Aorta (tissue), 5 donors: ENCODE measurements around the gene ATP5PD. TPM values are rescaled to one million over a fixed set of nuclear protein-coding genes. Genes with fewer than 3 reads are reported as not detected.
A peak's percentile ranks its signal among the peaks of the same experiment; 100 is the strongest.

Experiments
- ATAC-seq: fragments of 200-7000 bp; cut with Tn5 transposase; one replicate; pipeline ENCODE4 v1.9.1; 2022; ENCODE audit warnings: moderate library complexity; ENCODE audit not compliant: low FRiP score
- DNase-seq, 2 donors: peaks; one replicate each; pipeline ENCODE4 v3.0.0-alpha.2; 2020
- H3K27ac ChIP-seq, 2 donors: one replicate each; pipeline ENCODE4 v1.5.1; 2013; ENCODE audit warnings: low read length in 2 of 2, mild to moderate bottlenecking in 2 of 2, moderate library complexity in 2 of 2, control low read depth in 1 of 2, inconsistent platforms in 1 of 2, low read depth in 1 of 2
- H3K27me3 ChIP-seq, 2 donors: one replicate each; pipeline ENCODE4 v1.6.1; 2013; ENCODE audit warnings: control low read depth in 1 of 2, low read length in 1 of 2, mild to moderate bottlenecking in 1 of 2, moderate library complexity in 1 of 2; ENCODE audit not compliant: insufficient read depth in 2 of 2, control insufficient read depth in 1 of 2
- H3K36me3 ChIP-seq, 2 donors: one replicate each; pipeline ENCODE4 v1.6.1; 2013; ENCODE audit warnings: control low read depth in 1 of 2, low read length in 1 of 2, mild to moderate bottlenecking in 1 of 2; ENCODE audit not compliant: insufficient read depth in 2 of 2, control insufficient read depth in 1 of 2
- H3K4me1 ChIP-seq, 2 donors: one replicate each; pipeline ENCODE4 v1.6.1; 2013; ENCODE audit warnings: low read length in 2 of 2, control low read depth in 1 of 2, mild to moderate bottlenecking in 1 of 2, moderate library complexity in 1 of 2; ENCODE audit not compliant: insufficient read depth in 2 of 2, control insufficient read depth in 1 of 2
- H3K4me3 ChIP-seq, 2 donors: one replicate each; pipeline ENCODE4 v1.5.1; 2013; ENCODE audit warnings: low read length in 2 of 2, control low read depth in 1 of 2, mild to moderate bottlenecking in 1 of 2
- H3K9me3 ChIP-seq: one replicate; pipeline ENCODE4 v1.6.1; 2013; ENCODE audit warnings: mild to moderate bottlenecking, low read length; ENCODE audit not compliant: control insufficient read depth
- WGBS, 2 donors: extraction: QIAGEN DNeasy Blood & Tissue Kit; methylation state at CpG; one replicate each; pipeline ENCODE4 v1.1.7; 2013; 5-methylcytosine and 5-hydroxymethylcytosine counted together
- intact Hi-C, 2 donors: fragments of 100-400 bp; cut with DNase I; formaldehyde crosslinking; loops; one replicate each; pipeline versions ENCODE4 v1.14.2 to v1.15.0; 2022
- polyA plus RNA-seq, 2 donors: library from polyadenylated mRNA; stranded (reverse); fragments of 200-250 nt; gene quantifications; one replicate each; pipeline ENCODE4 v1.2.3, GENCODE V29; 2013
- total RNA-seq, 2 donors: library from RNA; stranded (reverse); fragmentation: NEBNext Ultra II Directional; extraction: Animal tissue kit (Norgen Biotek cat#: 25700); gene quantifications; one replicate each; pipeline ENCODE4 v1.2.1, GENCODE V29; 2021
- donor health status: healthy with polysubstance abuse.
- donor health status: Bipolar disorder and iron deficiency.
- donor health status: DM: no; HTN: no; CAD: no.
- donor health status: DM: no; HTN: no; CAD: no.
- donor health status: DM: yes; HTN: yes; CAD: no.

The ATP5PD gene
- total and polyA plus RNA-seq, 4 donors, result 136 to 520 (median 249) TPM

DNA sequence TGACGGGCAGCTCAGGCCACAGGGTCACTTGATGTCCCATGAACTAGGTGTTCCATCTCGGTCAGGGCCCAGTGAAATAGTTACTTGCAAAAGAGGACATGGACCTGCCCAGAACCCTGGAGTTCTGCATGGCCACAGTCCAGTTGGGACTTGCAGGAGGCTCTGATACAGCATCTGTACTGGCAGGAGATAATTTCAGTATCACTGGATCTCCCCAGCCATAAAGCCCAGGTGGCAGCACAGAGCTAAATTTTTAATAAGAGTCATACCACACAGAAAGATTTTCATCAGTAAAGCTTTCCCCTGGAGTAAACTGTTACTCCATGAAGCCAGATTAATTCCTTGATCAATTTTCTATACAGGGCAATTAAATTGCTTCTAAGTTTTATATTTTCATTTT lies 23.0 kb upstream of the ATP5PD start:
- Histone ChIP-seq H3K36me3 (no peaks in the 10 kb centered on the region), H3K27me3 (no peaks in the 10 kb centered on the region), H3K4me1 (no peaks in the 10 kb centered on the region), H3K9me3 (no peaks in the 10 kb centered on the region), H3K27ac (no peak overlapping the region), H3K4me3 (no peak overlapping the region)
- 95 to 97% methylated on average over 2 of the region's 2 CpGs for WGBS, 2 donors
- ATAC-seq (no peak), DNase-seq (peak in 1 of 2 donors; percentile 55)
- intact Hi-C loops, result no loop called here

DNA sequence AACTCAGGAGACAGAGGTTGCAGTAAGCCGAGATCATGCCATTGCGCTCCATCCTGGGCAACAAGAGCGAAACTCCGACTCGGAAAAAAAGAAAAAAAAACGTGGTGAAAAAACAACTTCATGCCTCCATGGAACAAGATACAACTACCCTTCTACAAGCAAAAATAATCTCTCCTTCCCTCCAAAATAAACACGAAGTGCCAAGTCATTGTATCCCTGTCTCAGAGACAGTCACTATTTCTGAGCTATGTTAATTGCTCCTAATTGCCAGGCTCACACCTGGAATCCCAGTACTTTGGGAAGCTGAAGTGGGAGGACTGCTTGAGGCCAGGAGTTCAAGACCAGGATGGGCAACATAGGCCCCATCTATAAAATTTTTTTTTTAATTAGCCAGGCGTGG lies 22.0 kb upstream of the ATP5PD start:
- Histone ChIP-seq H3K4me3 (no peak overlapping the region), H3K9me3 (no peaks in the 10 kb centered on the region), H3K4me1 (no peaks in the 10 kb centered on the region), H3K36me3 (peaks cover 0 to 3% of the 10 kb centered on the region in 2 donors), H3K27ac (no peak overlapping the region), H3K27me3 (no peaks in the 10 kb centered on the region)
- intact Hi-C loops, result no loop called here
- 73 to 83% methylated on average over 8 of the region's 8 CpGs for WGBS, 2 donors
- no peak for DNase-seq
- no peak for ATAC-seq

DNA sequence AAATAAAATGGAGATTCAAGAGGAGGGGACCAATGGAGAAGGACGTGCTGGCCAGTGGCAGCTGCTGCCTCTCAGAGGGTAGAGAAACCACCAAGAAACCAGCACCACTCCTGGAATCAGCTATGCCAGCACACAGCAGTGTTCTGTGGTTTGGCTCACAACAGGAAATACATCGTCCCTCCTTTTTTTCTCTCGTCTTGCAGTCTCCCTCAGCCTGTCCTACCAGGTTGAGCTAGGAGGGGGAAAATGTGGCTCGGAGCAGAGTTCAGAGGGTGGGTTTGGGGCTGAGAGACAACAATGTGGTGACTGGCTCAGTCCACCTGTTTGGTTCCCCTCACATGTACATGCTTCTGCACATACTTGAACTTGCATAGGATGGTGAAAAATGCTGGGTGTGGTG lies 21.1 kb upstream of the ATP5PD start:
- ATAC-seq (no peak), DNase-seq (peak in 1 of 2 donors; percentile 41)
- intact Hi-C loops, result no loop called here
- H3K4me1 ChIP-seq, result no peaks in the 10 kb centered on the region
- no peaks in the 10 kb centered on the region for H3K27me3 ChIP-seq
- peaks cover 0 to 5% of the 10 kb centered on the region in 2 donors for H3K36me3 ChIP-seq
- WGBS, 2 donors, result 69 to 74% methylated on average over 4 of the region's 4 CpGs
- H3K9me3 ChIP-seq, result no peaks in the 10 kb centered on the region
- H3K27ac ChIP-seq, result no peak overlapping the region
- H3K4me3 ChIP-seq, result no peak overlapping the region

DNA sequence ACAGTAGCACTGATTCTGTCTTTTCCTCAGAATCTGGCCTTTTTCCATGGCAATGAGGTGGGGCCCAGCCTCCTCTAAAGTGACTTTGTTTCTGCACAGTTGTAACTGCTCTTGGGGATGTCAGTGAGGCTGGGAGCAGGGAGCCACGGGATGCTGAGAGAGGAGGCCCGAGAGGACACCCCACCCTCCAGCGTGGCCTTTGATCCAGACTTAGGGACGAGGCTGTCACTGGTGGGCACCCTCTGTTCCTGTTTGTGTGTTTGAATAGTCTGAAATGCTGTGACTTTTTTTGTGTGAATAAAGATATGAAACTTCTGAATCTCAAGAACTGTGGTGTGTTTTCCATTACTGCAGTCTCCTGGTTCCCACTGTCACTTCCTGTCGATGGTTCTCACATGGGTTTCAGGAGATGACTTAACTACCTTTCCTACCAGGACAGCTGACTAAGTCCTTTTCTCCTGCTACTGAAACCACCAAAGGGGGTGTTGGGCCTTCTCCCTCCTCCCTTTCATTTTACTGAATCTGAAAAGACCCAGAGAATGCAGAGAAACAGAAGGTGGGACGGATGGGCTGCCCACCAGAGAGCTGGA lies 18.9 kb upstream of the ATP5PD start:
- ATAC-seq (no peak), DNase-seq (peak in 1 of 2 donors; percentile 22)
- H3K27ac ChIP-seq, result no peak overlapping the region
- 80 to 83% methylated on average over 6 of the region's 6 CpGs for WGBS, 2 donors
- no peaks in the 10 kb centered on the region for H3K27me3 ChIP-seq
- H3K36me3 ChIP-seq, result peaks cover 0 to 7% of the 10 kb centered on the region in 2 donors
- no peaks in the 10 kb centered on the region for H3K9me3 ChIP-seq
- H3K4me1 ChIP-seq, result no peaks in the 10 kb centered on the region
- intact Hi-C loops, result no loop called here
- no peak overlapping the region for H3K4me3 ChIP-seq

DNA sequence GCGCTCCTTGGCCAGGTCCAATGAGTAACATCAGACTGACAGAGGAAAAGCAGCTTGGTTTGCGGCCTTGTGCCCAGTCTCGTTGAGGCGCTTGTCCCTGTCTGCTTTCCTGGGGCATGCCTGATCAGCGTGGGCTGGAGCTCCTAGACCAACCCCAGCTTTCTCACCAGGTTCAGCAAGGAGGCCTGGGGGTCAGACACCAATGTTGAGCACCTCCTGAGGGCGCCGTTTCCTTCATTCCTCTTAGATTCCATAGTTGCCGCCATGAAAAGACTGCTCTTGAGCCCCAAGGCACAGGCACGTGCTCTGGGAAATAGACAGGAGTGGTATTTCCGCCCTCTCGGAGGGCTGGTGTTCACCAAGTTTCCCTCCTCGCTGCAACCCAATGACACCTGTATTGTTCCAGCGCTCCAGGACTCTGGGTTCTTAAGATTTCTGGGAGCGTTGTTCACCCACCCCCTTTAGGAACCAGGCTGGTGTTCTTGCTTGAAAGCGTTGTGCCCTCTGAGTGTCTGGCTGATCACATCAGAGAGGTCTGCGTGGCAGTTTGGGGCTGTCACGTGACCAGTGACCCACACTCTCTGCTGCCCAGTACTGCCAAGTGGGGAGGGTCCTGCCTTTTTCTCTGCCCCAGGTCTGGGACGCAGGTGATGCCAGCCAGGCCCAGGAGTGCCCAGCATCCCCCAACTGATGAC lies 18.2 kb upstream of the ATP5PD start:
- Histone ChIP-seq H3K27me3 (no peaks in the 10 kb centered on the region), H3K9me3 (no peaks in the 10 kb centered on the region), H3K27ac (no peak overlapping the region), H3K4me3 (no peak overlapping the region), H3K4me1 (no peaks in the 10 kb centered on the region), H3K36me3 (peaks cover 0 to 7% of the 10 kb centered on the region in 2 donors)
- 91% methylated on average over 18 of the region's 18 CpGs for WGBS, 2 donors
- intact Hi-C loops, result no loop called here
- DNase-seq (peak in 1 of 2 donors; percentile 57), ATAC-seq (no peak)

DNA sequence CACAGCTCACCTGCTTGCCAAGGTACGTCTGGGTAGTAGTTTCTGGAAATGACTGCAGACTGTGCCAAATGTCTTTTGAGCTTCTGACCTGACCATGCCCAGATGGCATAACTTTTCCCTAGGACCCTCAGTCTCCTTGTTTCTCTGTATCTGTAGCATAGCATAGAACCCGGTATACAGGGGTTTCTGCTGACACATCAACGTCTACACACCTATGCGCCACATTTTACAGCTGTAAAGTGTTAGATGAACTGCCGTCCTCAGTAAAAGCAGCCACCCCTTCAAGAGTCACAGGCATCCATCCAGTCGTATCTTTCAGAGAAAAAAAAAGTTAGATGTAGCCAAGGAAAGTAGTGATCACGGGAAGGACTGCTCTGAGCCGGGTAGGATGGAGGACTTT lies 17.7 kb upstream of the ATP5PD start:
- Histone ChIP-seq H3K4me3 (no peak overlapping the region), H3K27me3 (no peaks in the 10 kb centered on the region), H3K27ac (no peak overlapping the region), H3K4me1 (no peaks in the 10 kb centered on the region), H3K9me3 (no peaks in the 10 kb centered on the region), H3K36me3 (peaks cover 0 to 7% of the 10 kb centered on the region in 2 donors)
- intact Hi-C loops, result no loop called here
- WGBS, 2 donors, result 78 to 79% methylated on average over 8 of the region's 8 CpGs
- DNase-seq, result no peak
- no peak for ATAC-seq

DNA sequence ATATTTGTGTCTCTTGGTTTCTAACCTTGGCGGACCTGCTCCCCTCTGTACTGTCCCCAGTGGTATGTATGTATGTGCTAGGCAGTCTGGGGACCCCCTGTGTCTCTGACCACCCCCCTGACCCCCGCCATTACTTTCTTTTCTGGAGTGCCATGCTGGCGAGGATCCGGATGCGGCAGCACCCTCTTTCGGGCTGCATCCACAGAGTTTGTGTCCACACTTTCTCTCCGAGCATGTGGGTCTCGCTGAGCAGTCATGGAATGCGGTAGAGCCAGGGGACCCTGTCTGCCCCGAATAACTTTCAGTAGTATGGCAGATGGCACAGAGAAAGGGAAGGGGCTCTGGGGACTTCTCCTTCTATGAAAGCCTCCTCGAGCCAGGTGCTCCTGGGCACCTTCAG lies 17.3 kb upstream of the ATP5PD start:
- Histone ChIP-seq H3K4me1 (no peaks in the 10 kb centered on the region), H3K36me3 (peaks cover 0 to 7% of the 10 kb centered on the region in 2 donors), H3K4me3 (no peak overlapping the region), H3K27ac (no peak overlapping the region), H3K27me3 (no peaks in the 10 kb centered on the region), H3K9me3 (no peaks in the 10 kb centered on the region)
- no peak for ATAC-seq
- 92 to 93% methylated on average over 11 of the region's 11 CpGs for WGBS, 2 donors
- peak in 1 of 2 donors; percentile 41 for DNase-seq
- intact Hi-C loops, result no loop called here

DNA sequence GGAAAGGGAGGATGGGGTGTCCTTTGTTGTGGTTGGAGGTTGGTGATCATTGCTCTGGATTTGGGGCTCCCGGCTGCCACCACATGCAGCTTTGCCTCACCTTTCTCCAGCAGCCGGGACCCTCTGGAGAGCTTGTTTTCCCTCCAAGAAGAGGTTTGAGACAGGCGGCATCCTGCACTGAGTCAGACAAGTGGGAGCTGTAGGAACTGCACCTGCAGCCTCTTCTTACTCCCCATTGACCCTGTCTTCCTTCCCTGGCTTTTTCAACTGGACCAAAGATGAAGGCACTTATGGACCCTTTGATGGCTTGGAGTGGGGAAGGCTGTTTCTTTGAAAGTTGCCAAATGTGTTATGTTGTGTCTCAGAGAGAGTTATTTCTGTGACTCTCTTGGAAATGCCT lies 16.9 kb upstream of the ATP5PD start:
- peaks cover 0 to 7% of the 10 kb centered on the region in 2 donors for H3K36me3 ChIP-seq
- no peak for ATAC-seq
- H3K4me1 ChIP-seq, result no peaks in the 10 kb centered on the region
- 75 to 92% methylated on average over 3 of the region's 3 CpGs for WGBS, 2 donors
- intact Hi-C loops, result no loop called here
- DNase-seq, result peak in 1 of 2 donors; percentile 19
- no peaks in the 10 kb centered on the region for H3K27me3 ChIP-seq
- no peak overlapping the region for H3K4me3 ChIP-seq
- H3K9me3 ChIP-seq, result no peaks in the 10 kb centered on the region
- no peak overlapping the region for H3K27ac ChIP-seq

DNA sequence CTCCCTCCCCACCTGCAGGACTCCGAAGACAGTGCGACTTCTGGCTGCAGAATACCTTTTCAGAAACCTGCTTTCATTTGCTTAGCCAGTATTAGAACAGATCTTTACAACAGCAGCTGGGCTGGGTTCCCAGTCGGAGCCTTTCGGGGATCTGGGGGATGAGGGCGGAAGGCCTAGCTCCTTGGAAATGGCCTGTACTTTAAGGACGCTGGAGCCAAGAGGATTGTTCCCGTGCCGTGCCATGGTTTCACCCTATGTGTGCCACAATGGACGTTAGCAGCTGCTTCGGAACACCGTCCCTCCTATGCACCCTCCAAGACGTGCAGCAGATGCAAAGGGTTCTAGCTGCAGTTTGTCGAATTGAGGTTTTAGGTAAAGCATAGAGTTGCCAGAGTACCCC lies 16.4 kb upstream of the ATP5PD start:
- intact Hi-C loops, result no loop called here
- no peaks in the 10 kb centered on the region for H3K9me3 ChIP-seq
- H3K4me3 ChIP-seq, result no peak overlapping the region
- no peaks in the 10 kb centered on the region for H3K4me1 ChIP-seq
- H3K36me3 ChIP-seq, result peaks cover 0 to 7% of the 10 kb centered on the region in 2 donors
- 86% methylated on average over 13 of the region's 13 CpGs for WGBS, 2 donors
- H3K27ac ChIP-seq, result no peak overlapping the region
- peak in 1 of 2 donors; percentile 61 for DNase-seq
- H3K27me3 ChIP-seq, result no peaks in the 10 kb centered on the region
- no peak for ATAC-seq
